ENCODE measurements around the gene CYP27A1. TPM values are rescaled to one million over a fixed set of nuclear protein-coding genes. Genes with fewer than 3 reads are reported as not detected.
"Not testable (repeated sequence)": the region's sequence is repeated elsewhere in the genome, so short reads cannot be mapped to it uniquely, and the experiment has no call there.

Gene CYP27A1
- total RNA-seq, 1 donor, result 0.27 TPM

DNA sequence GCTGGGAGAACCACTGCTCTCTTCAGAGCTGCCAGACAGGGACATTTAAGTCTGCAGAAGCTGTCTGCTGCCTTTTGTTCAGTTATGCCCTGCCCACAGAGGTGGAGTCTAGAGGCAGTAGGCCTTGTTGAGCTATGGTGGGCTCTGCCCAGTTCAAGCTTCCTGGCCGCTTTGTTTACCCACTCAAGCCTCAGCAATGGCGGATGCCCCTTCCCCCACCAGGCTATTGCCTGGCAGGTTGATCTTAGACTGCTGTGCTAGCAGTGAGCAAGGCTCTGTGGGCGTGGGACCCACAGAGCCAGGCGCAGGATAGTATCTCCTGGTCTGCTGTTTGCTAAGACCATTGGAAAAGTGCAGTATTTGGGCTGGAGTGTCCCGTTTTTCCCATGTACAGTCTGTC is 9.2 kb upstream of the CYP27A1 start:
- not testable (repeated sequence) for DNase-seq (ENCODE audit: low read depth in 2 of 3, low spot score in 2 of 3)

DNA sequence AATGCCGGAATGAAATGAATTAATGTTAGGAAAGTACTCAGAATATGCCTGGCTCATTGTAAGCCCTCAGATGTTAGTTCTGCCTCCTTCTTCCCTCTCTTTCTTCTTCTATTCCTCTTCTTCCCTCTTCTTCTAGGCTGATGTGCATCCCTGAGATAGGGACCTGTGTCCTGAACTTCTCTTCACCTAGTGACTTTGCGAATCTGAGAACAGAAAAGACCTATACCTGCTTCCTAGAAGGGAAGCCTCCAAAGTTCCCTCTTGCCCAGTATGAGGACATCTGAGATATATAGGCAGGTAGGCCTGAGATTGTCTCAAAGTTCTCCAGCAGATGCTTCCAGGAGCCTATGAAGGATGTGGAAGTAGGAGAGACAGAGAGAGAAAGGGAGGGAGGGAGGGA is 8.1 kb upstream of the CYP27A1 start:
- no peak for DNase-seq (ENCODE audit: low read depth in 2 of 3, low spot score in 2 of 3)

DNA sequence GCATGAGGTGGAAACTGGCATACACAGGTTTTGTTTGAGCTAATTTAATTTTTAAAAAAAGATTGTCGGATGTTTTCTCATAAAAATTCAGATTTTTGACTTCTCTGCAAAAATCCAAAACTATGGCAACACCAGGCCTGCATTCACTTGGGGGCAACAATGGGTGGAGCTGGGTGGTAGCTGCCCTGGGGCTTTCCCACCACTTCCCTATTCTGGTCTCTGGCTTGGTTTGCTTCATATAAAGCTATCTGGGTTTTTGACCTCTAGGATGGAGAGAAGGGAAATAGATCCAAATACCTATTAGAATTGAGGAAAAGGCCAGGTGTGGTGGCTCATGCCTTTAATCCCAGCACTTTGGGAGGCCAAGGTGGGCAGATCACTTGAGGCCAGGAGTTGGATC is 5.5 kb upstream of the CYP27A1 start:
- no peak for DNase-seq (ENCODE audit: low read depth in 2 of 3, low spot score in 2 of 3)

DNA sequence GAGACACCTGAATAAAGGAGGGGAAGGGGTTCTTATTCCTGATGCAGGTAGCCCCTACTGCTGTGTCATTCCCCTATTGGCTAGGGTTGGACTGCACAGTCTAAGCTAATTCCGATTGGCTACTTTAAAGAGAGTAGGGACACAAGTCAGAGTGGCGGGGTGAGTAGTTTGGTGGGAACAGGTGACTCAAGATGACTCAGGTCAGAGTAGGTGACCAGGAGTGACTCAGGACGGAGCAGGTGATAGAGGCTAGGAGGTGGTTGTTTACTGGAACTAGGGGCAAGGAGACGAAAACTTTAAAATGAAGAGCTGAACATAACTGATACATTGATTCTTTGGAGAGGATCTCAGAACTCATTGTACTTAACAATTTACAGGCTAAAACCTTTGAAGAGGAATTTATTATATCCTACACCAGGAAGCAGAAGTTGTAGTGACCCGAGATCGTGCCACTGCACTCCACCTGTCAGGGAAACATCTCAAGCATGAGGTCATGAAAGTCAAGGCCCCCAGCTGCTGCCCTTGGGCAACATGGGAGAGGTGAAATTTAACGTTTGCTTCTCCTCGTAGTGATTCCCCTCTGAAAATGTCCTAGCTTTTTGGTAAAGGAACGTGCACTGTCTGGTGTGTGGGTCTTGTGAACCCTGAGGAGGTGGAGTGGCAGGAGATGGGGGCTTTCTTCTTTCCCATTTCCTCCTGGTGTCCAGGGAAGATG is 4.5 kb upstream of the CYP27A1 start:
- no peak for DNase-seq (ENCODE audit: low read depth in 2 of 3, low spot score in 2 of 3)

DNA sequence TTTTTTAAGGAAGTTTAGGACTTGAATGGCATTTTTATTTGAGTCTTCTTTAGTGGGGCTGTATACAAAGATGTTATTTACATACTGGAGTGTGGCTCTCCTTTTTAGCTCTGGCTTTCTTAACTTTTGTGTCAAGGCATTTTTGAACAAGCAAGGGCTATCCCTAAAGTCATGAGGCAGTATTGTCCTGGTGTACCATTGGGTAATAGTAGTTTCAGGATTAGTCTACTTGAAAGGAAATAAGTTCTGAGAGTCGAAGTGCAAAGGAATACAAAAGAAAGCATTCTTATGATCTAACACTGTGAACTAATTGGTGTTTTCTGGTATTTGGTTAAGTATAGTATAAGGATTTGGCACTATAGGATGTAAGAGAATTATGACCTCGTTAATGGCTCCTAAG is 1.9 kb upstream of the CYP27A1 start:
- DNase-seq (ENCODE audit: low read depth in 2 of 3, low spot score in 2 of 3), result no peak

DNA sequence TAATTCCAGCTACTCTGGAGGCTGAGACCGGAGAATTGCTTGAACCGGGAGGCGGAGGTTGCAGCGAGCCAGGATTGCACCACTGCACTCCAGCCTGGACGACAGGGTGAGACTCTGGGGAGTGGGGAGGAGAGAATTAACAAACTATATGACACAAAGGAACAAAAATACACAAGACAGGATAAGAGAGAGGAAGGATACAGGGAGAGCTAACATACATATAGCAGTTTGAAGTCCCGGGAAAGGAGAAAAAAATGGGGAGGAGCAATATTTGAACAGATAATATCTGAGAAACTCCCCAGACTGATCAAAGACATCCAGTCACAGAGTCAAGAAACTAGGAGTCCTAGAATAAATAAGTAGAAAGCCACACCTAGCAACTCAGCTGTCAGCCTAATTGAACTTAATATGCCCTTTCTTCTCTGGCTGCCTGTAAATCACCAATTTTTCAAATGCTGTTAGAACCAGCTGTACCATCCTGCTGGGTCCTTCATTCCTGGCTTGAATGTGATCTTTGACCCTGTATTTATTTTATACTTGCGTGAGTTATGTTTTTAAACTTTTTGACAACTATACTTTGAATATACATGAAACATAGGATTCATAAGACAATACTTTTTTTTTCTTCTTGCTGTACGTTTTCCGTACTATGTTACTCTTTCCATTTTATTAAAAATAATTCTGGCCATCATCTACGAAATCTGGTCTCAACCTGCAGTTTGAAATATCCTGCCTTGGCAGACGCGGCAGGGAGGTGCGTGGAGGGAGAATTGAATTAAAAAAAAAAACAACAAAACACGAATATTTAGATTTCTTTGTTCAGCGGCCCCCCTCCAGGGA is 876 bp upstream of the CYP27A1 start:
- DNase-seq (ENCODE audit: low read depth in 2 of 3, low spot score in 2 of 3), result no peak

DNA sequence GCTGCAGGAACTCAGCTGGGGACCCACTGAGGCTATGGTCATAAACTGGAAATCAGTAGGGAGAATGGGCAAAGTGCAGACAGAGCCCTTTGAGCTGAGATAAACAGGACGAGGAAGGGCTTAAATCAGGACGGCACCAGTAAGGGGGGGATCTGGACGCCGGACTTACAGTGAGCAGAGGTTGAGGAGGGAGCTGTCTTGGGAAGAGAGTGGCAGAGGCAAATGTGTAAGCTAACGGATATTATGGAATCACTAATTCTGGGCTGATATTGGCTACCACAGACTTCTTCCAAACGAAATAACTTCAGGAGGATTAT is 539 bp downstream of the CYP27A1 start:
- no peak for DNase-seq (ENCODE audit: low read depth in 2 of 3, low spot score in 2 of 3)

DNA sequence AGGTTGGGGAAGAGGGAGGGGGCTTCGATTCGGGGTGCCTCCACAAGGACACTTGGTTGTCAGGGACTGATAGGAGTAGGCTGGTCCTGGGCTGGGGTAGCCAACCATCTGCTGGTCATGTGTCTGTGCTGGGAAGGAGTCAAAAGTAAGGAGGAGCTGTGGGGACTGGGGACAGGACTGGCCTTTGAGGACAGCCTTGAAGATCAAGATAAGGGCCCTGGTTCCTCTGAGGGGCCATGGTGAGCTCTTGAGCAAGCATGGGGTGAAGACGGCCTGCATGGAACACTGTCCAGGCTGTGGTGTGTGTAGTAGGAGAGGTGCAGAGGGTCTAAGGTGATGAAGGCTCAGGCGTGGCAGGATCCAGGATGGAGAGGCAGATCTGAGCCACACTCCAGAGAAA is 1.7 kb downstream of the CYP27A1 start:
- DNase-seq (ENCODE audit: low read depth in 2 of 3, low spot score in 2 of 3), result no peak

DNA sequence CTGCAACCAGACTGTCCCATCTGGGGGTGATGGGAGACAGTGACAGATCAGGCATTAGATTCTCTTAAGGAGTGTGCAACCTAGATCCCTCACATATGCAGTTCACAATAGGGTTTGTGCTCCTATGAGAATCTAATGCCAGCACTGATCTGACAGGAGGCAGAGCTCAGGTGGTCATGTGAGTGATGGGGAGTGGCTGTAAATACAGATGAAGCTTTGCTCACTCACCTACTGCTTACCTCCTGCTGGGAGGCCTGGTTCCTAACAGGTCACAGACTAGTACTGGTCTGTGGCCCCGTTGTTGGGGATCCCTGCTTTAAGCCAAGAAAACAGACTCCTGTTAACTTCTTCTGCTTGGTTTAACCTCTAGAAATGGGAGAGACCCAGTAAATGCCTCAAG is 3.2 kb downstream of the CYP27A1 start:
- no peak for DNase-seq (ENCODE audit: low read depth in 2 of 3, low spot score in 2 of 3)

DNA sequence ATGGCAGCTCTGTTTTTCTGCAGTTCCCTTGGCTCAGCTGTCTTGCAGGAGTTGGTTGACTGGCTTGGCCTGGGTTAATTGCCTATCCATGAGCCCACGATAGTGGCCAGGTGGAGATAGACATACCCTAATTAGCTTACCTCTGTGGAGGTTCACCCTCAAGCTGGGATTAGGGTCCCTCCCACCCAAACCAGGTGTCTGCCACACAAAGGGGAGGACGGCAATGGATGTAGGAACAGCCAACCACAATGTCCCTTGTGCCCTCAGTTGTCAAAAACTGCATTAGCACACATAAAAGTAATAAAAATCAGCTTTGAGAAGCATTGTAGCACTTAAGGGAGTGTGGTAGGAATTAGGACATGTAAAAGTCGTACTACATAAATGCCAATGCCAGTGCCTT is 4.2 kb downstream of the CYP27A1 start:
- DNase-seq (ENCODE audit: low read depth in 2 of 3, low spot score in 2 of 3), result no peak

DNA sequence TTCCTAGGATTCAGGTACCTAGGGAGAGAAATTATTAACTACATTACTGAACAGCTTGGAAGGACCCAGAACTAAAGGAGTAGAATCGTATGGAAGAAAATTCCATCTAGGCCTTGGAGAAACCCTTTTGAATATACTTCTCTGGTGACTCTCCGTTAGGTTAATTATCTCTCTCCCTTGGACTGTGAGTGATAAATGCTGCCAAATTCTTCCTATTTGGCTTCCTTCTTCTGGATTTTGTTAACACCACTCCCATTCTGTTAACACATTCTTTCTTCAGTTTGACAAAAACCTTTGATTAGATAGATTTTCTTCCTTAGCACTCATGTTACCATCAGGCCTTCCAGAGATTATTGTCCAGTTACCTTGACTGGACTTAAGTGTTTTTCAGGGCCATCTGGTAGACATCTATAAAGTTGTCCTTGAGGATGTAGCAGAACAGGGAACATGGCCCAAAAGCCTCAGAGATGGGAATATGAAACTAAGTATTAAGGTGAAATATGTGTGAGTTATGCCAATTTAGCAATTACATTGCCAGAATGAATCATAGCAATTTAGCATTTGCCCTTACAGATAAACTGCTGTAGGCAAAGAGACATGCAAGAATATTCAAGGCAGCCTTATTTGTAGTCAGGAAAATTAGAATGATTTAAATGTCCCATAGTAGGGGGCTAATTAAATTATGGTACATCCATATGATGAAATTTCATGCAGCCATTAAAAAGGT is 6.7 kb downstream of the CYP27A1 start:
- no peak for DNase-seq (ENCODE audit: low read depth in 2 of 3, low spot score in 2 of 3)

DNA sequence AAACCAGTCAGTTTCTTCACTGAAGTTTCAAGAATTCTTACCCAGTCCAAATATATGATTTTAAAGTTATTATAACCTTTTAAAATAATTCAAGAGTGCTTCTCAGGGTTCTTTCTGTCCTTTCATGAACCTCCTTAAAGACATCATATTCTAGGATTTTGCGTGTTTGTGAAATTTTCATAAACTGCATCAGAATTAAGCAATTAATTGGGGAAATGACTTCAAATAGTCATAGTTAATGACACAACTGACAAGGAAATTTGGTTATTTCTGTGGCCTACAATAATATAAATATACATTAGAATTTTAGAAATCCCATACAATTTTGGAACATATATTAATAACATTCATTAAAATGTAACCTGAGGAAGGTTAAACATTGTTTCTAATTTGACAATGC is 10.5 kb downstream of the CYP27A1 start:
- no peak for DNase-seq (ENCODE audit: low read depth in 2 of 3, low spot score in 2 of 3)

DNA sequence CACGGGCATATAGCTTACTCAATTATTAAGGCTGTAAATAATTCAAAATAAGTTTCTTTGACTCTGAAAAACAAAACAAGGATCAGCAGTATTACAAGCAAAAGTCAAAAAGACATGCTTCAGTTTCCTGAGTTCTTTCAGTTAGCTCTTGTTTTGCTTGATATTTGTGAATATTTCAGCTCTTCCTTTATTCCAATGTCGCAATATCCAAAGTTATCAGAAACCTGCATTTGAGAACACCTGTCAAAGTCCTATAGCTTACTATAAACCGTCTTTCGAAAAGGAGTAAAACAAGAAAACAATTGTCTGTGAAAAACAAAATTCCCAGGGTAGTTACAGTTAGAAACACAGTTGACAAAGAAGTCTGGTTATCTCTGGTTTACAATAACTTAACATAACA is 14.7 kb downstream of the CYP27A1 start:
- DNase-seq (ENCODE audit: low read depth in 2 of 3, low spot score in 2 of 3), result no peak

DNA sequence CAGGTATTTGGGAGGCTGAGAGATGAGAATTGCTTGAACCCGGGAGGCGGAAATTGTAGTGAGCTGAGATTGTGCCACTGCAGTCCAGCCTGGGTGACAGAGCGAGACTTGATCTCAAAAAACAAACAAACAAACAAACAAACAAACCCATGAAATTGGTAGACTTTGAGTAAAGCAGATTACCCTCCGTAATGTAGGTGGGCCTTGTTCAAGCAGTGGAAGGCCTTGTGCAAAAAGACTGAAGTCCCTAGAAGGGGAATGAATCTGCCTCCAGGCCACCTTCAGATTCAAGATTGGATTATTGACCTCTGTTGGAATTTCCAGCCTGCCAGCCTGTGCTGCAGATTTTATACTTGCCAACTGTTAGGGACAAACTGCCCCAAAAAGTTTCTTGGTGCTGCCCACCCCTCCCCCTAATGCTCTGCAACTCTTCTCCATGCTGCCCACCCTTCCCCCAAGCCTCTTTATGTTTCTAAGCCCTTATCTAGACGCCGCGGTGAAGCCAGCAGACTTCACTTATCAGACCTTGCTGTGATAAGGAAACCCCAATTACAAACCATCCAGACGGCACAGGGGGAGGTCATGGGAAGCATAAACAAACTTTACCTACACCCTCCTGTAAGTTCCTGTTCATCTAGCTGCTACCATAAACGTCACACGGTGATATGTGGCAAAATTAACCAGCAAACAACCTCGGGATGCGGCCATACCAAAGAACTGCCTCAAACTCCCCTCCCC is 17.0 kb downstream of the CYP27A1 start:
- no peak for DNase-seq (ENCODE audit: low read depth in 2 of 3, low spot score in 2 of 3)

DNA sequence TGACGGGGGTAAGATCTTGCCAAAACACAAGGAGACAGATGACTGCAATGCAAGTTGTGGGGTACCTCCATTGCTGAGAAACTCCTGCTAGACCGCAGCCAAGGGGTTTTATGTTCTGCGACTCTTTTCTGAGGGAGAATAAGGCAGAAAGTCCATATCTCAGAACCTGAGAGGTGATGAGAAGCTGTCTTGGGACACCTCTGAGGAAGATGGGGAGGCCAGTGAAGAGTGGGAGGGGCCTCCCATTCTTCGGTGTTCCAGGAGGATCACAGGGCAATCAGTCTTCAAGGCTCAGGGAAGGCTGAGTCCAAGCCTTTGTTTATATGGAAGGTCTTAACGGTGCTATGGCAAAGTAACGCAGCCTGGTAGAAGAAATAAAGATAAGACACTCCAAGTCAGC is 18.0 kb downstream of the CYP27A1 start:
- no peak for DNase-seq (ENCODE audit: low read depth in 2 of 3, low spot score in 2 of 3)

DNA sequence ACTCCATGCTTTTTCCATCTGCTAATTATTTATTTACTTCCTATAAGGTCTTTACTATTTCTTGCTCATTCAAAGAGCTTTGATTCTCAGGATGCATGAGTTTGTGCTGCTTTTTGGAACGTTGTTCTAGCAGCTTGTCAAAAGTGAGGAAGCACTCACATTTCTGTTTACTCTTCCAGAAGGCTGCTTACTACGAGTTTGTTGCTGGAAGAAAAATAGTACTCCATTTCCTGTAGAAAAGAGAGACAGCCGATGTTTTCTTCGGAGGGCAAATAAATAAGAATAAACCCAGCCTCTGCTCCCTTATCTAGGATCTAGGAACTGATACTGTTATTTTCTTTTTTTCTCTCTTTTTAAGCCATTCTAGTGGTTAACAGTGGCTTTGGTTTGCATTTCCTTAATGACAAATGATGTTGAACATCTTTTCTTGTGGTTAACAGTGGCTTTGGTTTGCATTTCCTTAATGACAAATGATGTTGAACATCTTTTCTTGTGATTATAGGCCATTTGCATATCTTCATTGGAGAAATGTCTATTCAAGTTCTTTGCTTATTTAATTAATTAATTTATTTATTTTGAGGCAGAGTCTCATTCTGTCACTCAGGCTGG is 20.5 kb downstream of the CYP27A1 start:
- peak in 1 of 3 donors; percentile 25 for DNase-seq (ENCODE audit: low read depth in 2 of 3, low spot score in 2 of 3)

DNA sequence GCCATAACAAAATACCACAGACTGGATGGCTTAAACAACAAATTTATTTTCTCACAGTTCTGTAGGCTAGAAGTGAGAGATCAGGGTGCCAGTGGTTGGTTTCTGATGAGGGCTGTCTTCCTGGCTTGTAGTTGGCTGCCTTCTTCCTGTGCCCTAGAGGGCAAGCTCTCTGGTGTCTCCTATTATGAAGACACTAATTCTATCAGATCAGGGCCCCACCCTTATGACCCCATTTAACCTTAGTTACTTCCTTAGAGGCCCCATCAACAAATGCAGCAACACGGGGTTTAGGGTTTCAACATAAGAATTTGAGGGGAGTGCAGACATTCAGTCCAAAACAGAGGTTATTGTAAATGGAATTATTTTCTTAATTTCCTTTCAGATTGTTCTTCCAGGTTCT is 22.9 kb downstream of the CYP27A1 start:
- DNase-seq (ENCODE audit: low read depth in 2 of 3, low spot score in 2 of 3), result no peak

DNA sequence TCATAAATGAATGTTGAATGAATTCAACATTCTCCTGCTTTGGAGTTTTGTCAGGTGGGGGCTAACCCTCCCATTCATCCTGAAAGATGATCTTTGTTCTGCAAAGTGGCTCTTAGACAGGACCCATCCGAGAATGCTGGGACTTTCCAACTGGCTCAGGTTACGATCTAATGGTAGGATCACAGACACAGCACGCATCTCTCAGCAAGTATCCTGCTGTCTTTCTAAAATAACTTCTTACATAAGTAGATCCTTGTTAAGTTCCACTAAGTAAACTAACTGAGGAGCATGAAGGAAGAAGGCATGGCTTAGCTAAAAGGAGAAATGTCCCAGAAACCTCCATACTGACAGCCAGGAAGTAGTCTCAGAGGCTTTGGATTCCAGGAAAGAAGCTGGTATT is 23.7 kb downstream of the CYP27A1 start:
- DNase-seq (ENCODE audit: low read depth in 2 of 3, low spot score in 2 of 3), result no peak

DNA sequence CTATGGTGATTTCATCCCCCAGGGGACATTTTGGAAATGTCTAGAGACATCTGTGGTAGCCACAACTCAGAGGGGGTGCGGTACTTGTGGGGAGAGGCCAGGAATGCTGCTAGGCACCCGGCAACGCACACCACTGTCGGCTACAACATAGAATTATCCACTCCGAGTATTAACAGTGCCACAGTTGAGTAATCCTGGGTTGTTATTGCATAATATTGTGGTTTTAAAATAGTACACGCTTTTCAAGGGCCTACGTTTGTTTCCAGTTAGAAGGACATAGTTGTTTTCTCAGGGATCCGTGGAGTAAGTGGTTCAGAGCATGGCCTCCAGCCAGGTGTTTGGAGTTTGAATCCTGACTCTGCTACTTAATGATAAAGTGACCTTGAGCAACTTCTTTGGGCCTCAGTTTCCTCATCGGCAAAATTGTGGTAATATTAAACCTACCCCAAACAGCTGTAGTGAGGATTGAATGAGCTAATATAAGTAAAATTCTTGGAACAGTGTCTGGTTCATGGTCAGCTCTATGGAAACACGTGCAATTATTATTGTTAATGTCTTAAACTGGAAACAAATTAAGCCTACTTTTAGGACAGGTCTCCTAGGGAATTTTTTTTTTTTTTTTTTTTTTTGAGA is 24.5 kb downstream of the CYP27A1 start:
- peak in 2 of 3 donors; percentile 33 to 66 for DNase-seq (ENCODE audit: low read depth in 2 of 3, low spot score in 2 of 3)

DNA sequence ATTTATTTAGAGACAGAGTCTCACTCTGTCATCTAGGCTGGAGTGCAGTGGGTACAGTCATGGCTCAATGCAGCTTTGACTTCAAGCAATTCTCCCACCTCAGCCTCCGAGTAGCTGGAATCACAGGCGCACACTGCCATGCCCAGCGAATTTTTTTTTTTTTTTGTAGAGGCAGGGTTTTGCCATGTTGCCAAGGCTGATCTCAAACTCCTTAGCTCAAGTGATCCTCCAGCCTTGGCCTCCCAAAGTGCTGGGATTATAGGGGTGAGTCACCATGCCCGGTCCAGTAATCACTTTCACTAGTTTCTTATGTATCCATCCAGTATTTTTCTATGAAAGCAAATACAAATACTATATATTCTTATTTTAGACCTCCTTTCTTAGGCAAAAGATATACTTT is 25.7 kb downstream of the CYP27A1 start:
- DNase-seq (ENCODE audit: low read depth in 2 of 3, low spot score in 2 of 3), result no peak
